K562 (cell line): ENCODE data around the gene TRIM47. TPM values are rescaled to one million over a fixed set of nuclear protein-coding genes. Genes with fewer than 3 reads are reported as not detected.

Experiments
- C11orf30 ChIP-seq: fragments of 450-650 bp; IDR thresholded peaks from 2 replicates; pipeline ENCODE4 v1.6.1; 2016; ENCODE audit warnings: low read depth, mild to moderate bottlenecking
- CTCF ChIP-seq, 3 experiments: IDR thresholded peaks in 2 of 3; conservative IDR thresholded peaks in 1 of 3; 2 replicates each; pipeline ENCODE4 v1.5.1; 2011 to 2012; ENCODE audit warnings: low read length in 3 of 3, mild to moderate bottlenecking in 3 of 3, control low read depth in 2 of 3, improper control_type of control experiment in 1 of 3, inconsistent platforms in 1 of 3, low read depth in 1 of 3, mixed read lengths in 1 of 3, moderate library complexity in 1 of 3; ENCODE audit not compliant: insufficient read depth in 2 of 3
- HDAC3 ChIP-seq: fragments of 450-650 bp; IDR thresholded peaks from 2 replicates; pipeline ENCODE4 v1.6.1; 2018; ENCODE audit warnings: borderline replicate concordance, mild to moderate bottlenecking, moderate library complexity; ENCODE audit not compliant: partially characterized antibody
- HLTF ChIP-seq: fragments of 450-650 bp; IDR thresholded peaks from 2 replicates; pipeline ENCODE4 v1.6.1; 2016
- HNRNPL ChIP-seq: fragments of 200-400 bp; formaldehyde crosslinking; IDR thresholded peaks from 2 replicates; pipeline ENCODE4 v1.6.1; 2017; ENCODE audit warnings: low read depth, mild to moderate bottlenecking, low read length
- KAT7 ChIP-seq: sonication (generic); formaldehyde crosslinking; IDR thresholded peaks from 2 replicates; pipeline ENCODE4 v1.8.0; 2022; ENCODE audit warnings: missing genetic modification reagents, mild to moderate bottlenecking, borderline replicate concordance
- MBD2 ChIP-seq: sonication (generic); IDR thresholded peaks from 2 replicates; pipeline ENCODE4 v1.6.1; 2016; ENCODE audit warnings: low read depth, borderline replicate concordance
- NR1H2 ChIP-seq: sonication (generic); formaldehyde crosslinking; IDR thresholded peaks from 2 replicates; pipeline ENCODE4 v1.4.0; 2020; ENCODE audit warnings: mild to moderate bottlenecking, missing genetic modification reagents
- POLR2AphosphoS5 ChIP-seq: IDR thresholded peaks from 2 replicates; pipeline ENCODE4 v1.6.1; 2011; ENCODE audit warnings: mild to moderate bottlenecking, low read depth, low read length, moderate library complexity; ENCODE audit not compliant: control insufficient read depth, insufficient read depth
- RBM22 ChIP-seq: fragments of 200-400 bp; formaldehyde crosslinking; IDR thresholded peaks from 2 replicates; pipeline ENCODE4 v1.6.1; 2018; ENCODE audit warnings: low read length, low read depth; ENCODE audit not compliant: poor library complexity, severe bottlenecking
- SREBF1 ChIP-seq: fragments of 150-350 bp; IDR thresholded peaks from 2 replicates; pipeline ENCODE4 v1.6.1; 2014; ENCODE audit warnings: antibody characterized with exemption, low read depth, low read length, borderline replicate concordance
- TCF15 ChIP-seq: fragments of 250-450 bp; sonication (Bioruptor Pico); IDR thresholded peaks from 2 replicates; pipeline ENCODE4 v1.8.0; 2022; ENCODE audit warnings: moderate library complexity, mild to moderate bottlenecking, inconsistent platforms
- ZNF324 ChIP-seq: fragments of 250-450 bp; sonication (Bioruptor Pico); IDR thresholded peaks from 2 replicates; pipeline ENCODE4 v1.4.0; 2020; ENCODE audit warnings: mild to moderate bottlenecking
- ZNF518B ChIP-seq: fragments of 250-450 bp; sonication (Bioruptor Pico); IDR thresholded peaks from 2 replicates; pipeline ENCODE4 v1.5.0; 2021; ENCODE audit warnings: mild to moderate bottlenecking, moderate library complexity
- polyA plus RNA-seq, 8 experiments: library from polyadenylated mRNA; depleted of rRNA in 4 of 8; stranded (reverse) in 5 of 8; unstranded in 3 of 8; fragments of >200 nt; fragmentation: Nextera tagmentation in 2 of 8; fragmentation: Illumina TruSeq in 1 of 8; extraction: Ambion mirVana in 2 of 8; extraction: Trizol in 1 of 8; gene quantifications; 2 replicates each; pipeline versions ENCODE4 v1.2.1 to v1.2.3, GENCODE V29; 2011 to 2014; ENCODE audit warnings: inconsistent platforms in 1 of 8, missing spikeins in 1 of 8
- total RNA-seq, 7 experiments: library from RNA; depleted of rRNA in 6 of 7; stranded (reverse); fragments of >200 nt in 6 of 7; fragmentation: Illumina TruSeq in 2 of 7; extraction: Trizol in 2 of 7; gene quantifications; 2 replicates each; pipeline versions ENCODE4 v1.2.1 to v1.2.3, GENCODE V29; 2011 to 2021; ENCODE audit warnings: low replicate concordance in 1 of 7

Gene TRIM47
- total and polyA plus RNA-seq, 9 of the 15 experiments (the other 6 are each of a cell fraction or from before 2014, with no cell fraction given) = 0.56 to 6.1 (median 3.2) TPM

- TF ChIP-seq KAT7 (CRISPR knock-in tag) = peak; percentile 90; the same call in 1 of the 2 replicates
- TF ChIP-seq ZNF324 (CRISPR knock-in tag) = no peak
- TF ChIP-seq TCF15 (CRISPR knock-in tag) = no peak
- no peak for TF ChIP-seq HLTF
- TF ChIP-seq HNRNPL = 0 out of 2 replicates have a peak, but pooled peaks have one; percentile 32
- no peak for TF ChIP-seq HDAC3
- no peak for TF ChIP-seq ZNF518B (CRISPR knock-in tag)
- TF ChIP-seq RBM22 = peak; percentile 68
- no peak for TF ChIP-seq SREBF1
- TF ChIP-seq MBD2 = peak; percentile 34; the same call in 1 of the 2 replicates
- TF ChIP-seq C11orf30 = no peak
- TF ChIP-seq NR1H2 (CRISPR knock-in tag) = no peak
- TF ChIP-seq POLR2AphosphoS5 = peak; percentile 43; the same call in 1 of the 2 replicates
- TF ChIP-seq CTCF (IDR thresholded peaks at IDR 0.05 in 2 of 3, conservative IDR thresholded peaks at IDR 0.05 in 1 of 3; ENCODE audit: insufficient read depth in 2 of 3, low read depth in 1 of 3, low read length in 3 of 3) = peak; percentile 41 to 88 (median 69); a peak in 5 of 6 replicates
These were observed 18.2 kb upstream of the TRIM47 start, which contains the start of gene TRIM65 (continued) for GRCh38 chr17:75896415-75897159.
